Dendritic cell treated with granulocyte-macrophage colony-stimulating factor and Interleukin-4, amounts not matched to agents 40 ng/mL and 50 ng/mL, for 4 days (primary cell): Measurements from ENCODE around the gene ARID5B.
"Not testable (repeated sequence)": the region's sequence is repeated elsewhere in the genome, so short reads cannot be mapped to it uniquely, and the experiment has no call there.

ENCODE experiments used
- H3K27ac Mint-ChIP-seq: one replicate; pipeline ENCODE4 v1.8.0; 2022; ENCODE audit warnings: mild to moderate bottlenecking, mixed read lengths
- H3K27me3 Mint-ChIP-seq: one replicate; pipeline ENCODE4 v1.8.0; 2022; ENCODE audit warnings: mild to moderate bottlenecking, mixed read lengths
- H3K36me3 Mint-ChIP-seq: one replicate; pipeline ENCODE4 v1.8.0; 2022; ENCODE audit warnings: low read depth, mixed read lengths
- H3K4me1 Mint-ChIP-seq: one replicate; pipeline ENCODE4 v1.8.0; 2022; ENCODE audit warnings: low read depth, mixed read lengths
- H3K4me3 Mint-ChIP-seq: one replicate; pipeline ENCODE4 v1.8.0; 2022; ENCODE audit warnings: mild to moderate bottlenecking, moderate library complexity, mixed read lengths
- H3K9me3 Mint-ChIP-seq: one replicate; pipeline ENCODE4 v1.8.0; 2022; ENCODE audit warnings: mixed read lengths
- intact Hi-C: fragments of 100-400 bp; cut with micrococcal nuclease; formaldehyde crosslinking; loops from one replicate; pipeline ENCODE4 v1.15.0; 2022

ARID5B gene, protein sequence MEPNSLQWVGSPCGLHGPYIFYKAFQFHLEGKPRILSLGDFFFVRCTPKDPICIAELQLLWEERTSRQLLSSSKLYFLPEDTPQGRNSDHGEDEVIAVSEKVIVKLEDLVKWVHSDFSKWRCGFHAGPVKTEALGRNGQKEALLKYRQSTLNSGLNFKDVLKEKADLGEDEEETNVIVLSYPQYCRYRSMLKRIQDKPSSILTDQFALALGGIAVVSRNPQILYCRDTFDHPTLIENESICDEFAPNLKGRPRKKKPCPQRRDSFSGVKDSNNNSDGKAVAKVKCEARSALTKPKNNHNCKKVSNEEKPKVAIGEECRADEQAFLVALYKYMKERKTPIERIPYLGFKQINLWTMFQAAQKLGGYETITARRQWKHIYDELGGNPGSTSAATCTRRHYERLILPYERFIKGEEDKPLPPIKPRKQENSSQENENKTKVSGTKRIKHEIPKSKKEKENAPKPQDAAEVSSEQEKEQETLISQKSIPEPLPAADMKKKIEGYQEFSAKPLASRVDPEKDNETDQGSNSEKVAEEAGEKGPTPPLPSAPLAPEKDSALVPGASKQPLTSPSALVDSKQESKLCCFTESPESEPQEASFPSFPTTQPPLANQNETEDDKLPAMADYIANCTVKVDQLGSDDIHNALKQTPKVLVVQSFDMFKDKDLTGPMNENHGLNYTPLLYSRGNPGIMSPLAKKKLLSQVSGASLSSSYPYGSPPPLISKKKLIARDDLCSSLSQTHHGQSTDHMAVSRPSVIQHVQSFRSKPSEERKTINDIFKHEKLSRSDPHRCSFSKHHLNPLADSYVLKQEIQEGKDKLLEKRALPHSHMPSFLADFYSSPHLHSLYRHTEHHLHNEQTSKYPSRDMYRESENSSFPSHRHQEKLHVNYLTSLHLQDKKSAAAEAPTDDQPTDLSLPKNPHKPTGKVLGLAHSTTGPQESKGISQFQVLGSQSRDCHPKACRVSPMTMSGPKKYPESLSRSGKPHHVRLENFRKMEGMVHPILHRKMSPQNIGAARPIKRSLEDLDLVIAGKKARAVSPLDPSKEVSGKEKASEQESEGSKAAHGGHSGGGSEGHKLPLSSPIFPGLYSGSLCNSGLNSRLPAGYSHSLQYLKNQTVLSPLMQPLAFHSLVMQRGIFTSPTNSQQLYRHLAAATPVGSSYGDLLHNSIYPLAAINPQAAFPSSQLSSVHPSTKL

GRCh38 chr10:61900829-61901792 is at the start of gene ARID5B:
Gene ARID5B, plus strand, starts transcription at chr10:61901699. Its CDS starts 11 bp downstream, at chr10:61901710.
- H3K27ac Mint-ChIP-seq: peak within 1 kb of the TSS; percentile 97
- H3K4me3 Mint-ChIP-seq: peak within 1 kb of the TSS; percentile 97
- peaks cover 26% of the 10 kb centered on the region for H3K36me3 Mint-ChIP-seq
- no peaks in the 10 kb centered on the region for H3K27me3 Mint-ChIP-seq
- intact Hi-C loops: loop anchor here (5.0 kb wide), 3 partner anchors 76 to 136 kb away; no protein-coding TSS in a partner anchor
- no peaks in the 10 kb centered on the region for H3K9me3 Mint-ChIP-seq
- H3K4me1 Mint-ChIP-seq: peaks cover 45% of the 10 kb centered on the region

- H3K4me3 Mint-ChIP-seq: no peak overlapping the region
- intact Hi-C loops: no loop called here
Observed at GRCh38 chr10:61852261-61852660, 49.2 kb upstream of the ARID5B start.

GRCh38 chr10:61855771-61856170 is 45.7 kb upstream of the ARID5B start:
- Mint-ChIP-seq H3K4me1 (no peaks in the 10 kb centered on the region), H3K4me3 (no peak overlapping the region), H3K27me3 (peaks cover 1% of the 10 kb centered on the region), H3K27ac (no peak overlapping the region), H3K36me3 (no peaks in the 10 kb centered on the region), H3K9me3 (no peaks in the 10 kb centered on the region)
- intact Hi-C loops: no loop called here

More at GRCh38 chr10:61852261-61852660, 49.2 kb upstream of the ARID5B start:
- peaks cover 3% of the 10 kb centered on the region for H3K27me3 Mint-ChIP-seq
- no peaks in the 10 kb centered on the region for H3K4me1 Mint-ChIP-seq
- H3K9me3 Mint-ChIP-seq: no peaks in the 10 kb centered on the region
- H3K27ac Mint-ChIP-seq: no peak overlapping the region
- no peaks in the 10 kb centered on the region for H3K36me3 Mint-ChIP-seq

GRCh38 chr10:61857746-61858145 is 43.8 kb upstream of the ARID5B start:
- intact Hi-C loops: no loop called here
- Mint-ChIP-seq H3K27ac (no peak overlapping the region), H3K27me3 (peaks cover 1% of the 10 kb centered on the region), H3K36me3 (no peaks in the 10 kb centered on the region), H3K4me3 (no peak overlapping the region), H3K9me3 (no peaks in the 10 kb centered on the region), H3K4me1 (no peaks in the 10 kb centered on the region)

DNA sequence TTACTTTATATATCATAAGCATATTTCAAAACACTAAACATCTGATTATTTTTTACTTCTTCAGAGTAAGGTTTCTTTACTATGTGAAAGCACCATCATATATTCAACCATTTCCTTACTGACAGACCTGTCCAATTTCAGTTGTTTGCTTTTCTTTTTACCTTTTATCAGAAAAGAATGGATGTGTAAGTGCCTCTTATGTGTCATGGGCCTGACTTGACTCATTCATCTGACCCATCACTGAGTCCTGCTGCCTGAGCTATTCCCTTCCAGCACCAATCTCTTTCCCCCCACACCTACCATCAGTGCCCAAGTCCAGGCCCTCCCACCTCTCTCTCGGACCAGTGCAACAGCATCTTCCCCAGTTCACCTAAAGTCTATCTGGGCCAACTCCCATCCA is 41.7 kb upstream of the ARID5B start:
- no peak overlapping the region for H3K27ac Mint-ChIP-seq
- peaks cover 1% of the 10 kb centered on the region for H3K27me3 Mint-ChIP-seq
- intact Hi-C loops: no loop called here
- H3K4me3 Mint-ChIP-seq: no peak overlapping the region
- no peaks in the 10 kb centered on the region for H3K9me3 Mint-ChIP-seq
- no peaks in the 10 kb centered on the region for H3K4me1 Mint-ChIP-seq
- H3K36me3 Mint-ChIP-seq: no peaks in the 10 kb centered on the region

GRCh38 chr10:61860964-61861758 is 40.3 kb upstream of the ARID5B start:
- intact Hi-C loops: no loop called here
- Mint-ChIP-seq H3K36me3 (no peaks in the 10 kb centered on the region), H3K4me1 (no peaks in the 10 kb centered on the region), H3K27ac (no peak overlapping the region), H3K27me3 (peaks cover 1% of the 10 kb centered on the region), H3K9me3 (no peaks in the 10 kb centered on the region), H3K4me3 (no peak overlapping the region)

DNA sequence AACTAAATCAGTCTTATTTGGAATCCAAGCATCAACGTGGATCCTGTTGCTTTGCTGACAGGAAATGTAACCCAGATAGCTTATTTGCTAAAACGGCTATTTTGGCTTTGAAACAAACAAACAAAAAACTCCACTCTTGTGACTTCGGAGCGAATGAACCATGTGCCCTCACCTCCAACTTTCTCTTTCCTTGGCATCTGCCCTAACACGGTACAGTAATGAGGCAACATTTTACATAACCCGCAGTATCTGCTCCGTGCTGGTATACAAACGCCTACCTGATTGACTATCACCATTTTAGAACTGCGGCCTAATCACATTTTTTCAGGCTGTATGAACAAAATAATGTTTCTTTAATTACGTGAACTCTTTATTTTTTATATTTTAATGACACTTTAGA is 37.5 kb upstream of the ARID5B start:
- no peak overlapping the region for H3K27ac Mint-ChIP-seq

DNA sequence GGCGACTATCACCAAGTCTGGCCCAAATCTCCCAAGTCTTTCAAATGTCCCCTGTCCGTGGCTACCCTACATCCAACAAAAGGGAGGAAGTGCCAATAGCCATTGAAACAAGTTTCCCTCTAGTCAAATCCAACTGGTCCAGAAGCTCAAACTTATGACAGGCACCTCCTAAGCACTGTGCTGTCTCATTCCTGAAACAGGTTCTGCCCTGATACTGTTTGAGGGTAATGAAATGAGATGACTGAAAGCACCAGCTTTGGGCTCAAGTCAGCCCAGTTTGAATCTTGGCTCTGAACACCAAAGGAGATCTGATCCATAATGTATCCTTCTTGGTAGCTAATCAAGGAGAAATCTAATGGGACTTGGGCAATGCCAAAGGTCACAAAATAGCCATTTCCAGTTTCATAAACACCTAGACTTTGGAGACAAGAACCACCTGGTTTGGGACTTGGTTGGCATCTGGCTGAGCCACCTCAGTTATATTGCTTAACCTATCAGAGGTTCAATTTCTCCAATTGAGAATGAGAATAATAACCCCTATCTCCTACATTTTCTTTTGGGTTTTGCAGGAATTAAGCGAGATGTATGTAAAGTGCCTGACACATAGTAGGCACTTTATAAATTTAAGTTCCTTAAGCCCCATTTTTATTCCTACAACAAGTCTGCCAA is 34.7 kb upstream of the ARID5B start:
- peaks cover 6% of the 10 kb centered on the region for H3K27me3 Mint-ChIP-seq
- intact Hi-C loops: no loop called here
- H3K4me3 Mint-ChIP-seq: peak overlapping the region; percentile 73
- no peaks in the 10 kb centered on the region for H3K9me3 Mint-ChIP-seq
- H3K4me1 Mint-ChIP-seq: no peaks in the 10 kb centered on the region
- no peaks in the 10 kb centered on the region for H3K36me3 Mint-ChIP-seq
- H3K27ac Mint-ChIP-seq: peak overlapping the region; percentile 30

More for the DNA sequence above, 37.5 kb upstream of the ARID5B start:
- H3K4me3 Mint-ChIP-seq: no peak overlapping the region
- intact Hi-C loops: no loop called here
- no peaks in the 10 kb centered on the region for H3K9me3 Mint-ChIP-seq
- no peaks in the 10 kb centered on the region for H3K36me3 Mint-ChIP-seq
- no peaks in the 10 kb centered on the region for H3K4me1 Mint-ChIP-seq
- H3K27me3 Mint-ChIP-seq: peaks cover 7% of the 10 kb centered on the region

DNA sequence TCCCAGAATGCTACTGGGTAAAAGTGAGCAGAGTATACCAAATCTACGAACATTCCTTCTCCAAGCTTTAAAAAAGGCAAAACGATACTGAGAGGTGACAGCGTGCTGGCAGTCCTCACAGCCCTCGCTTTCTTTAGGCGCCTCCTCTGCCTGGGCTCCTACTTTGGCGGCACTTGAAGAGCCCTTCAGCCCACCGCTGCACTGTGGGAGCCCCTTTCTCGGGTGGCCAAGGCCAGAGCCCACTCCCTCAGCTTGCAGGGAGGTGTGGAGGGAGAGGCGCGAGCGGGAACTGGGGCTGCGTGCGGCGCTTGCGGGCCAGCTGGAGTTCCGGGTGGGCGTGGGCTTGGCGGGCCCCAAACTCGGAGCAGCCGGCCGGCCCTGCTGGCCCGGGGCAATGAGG is 34.1 kb upstream of the ARID5B start:
- intact Hi-C loops, H3K36me3 Mint-ChIP-seq, H3K9me3 Mint-ChIP-seq, H3K4me1 Mint-ChIP-seq, H3K27me3 Mint-ChIP-seq: not testable (repeated sequence)
- Mint-ChIP-seq H3K27ac (peak overlapping the region; percentile 30), H3K4me3 (peak overlapping the region; percentile 73)

GRCh38 chr10:61867817-61868216 is 33.7 kb upstream of the ARID5B start:
- H3K9me3 Mint-ChIP-seq, intact Hi-C loops, H3K27me3 Mint-ChIP-seq, H3K4me1 Mint-ChIP-seq, H3K36me3 Mint-ChIP-seq: not testable (repeated sequence)
- Mint-ChIP-seq H3K4me3 (peak overlapping the region; percentile 73), H3K27ac (peak overlapping the region; percentile 30)

DNA sequence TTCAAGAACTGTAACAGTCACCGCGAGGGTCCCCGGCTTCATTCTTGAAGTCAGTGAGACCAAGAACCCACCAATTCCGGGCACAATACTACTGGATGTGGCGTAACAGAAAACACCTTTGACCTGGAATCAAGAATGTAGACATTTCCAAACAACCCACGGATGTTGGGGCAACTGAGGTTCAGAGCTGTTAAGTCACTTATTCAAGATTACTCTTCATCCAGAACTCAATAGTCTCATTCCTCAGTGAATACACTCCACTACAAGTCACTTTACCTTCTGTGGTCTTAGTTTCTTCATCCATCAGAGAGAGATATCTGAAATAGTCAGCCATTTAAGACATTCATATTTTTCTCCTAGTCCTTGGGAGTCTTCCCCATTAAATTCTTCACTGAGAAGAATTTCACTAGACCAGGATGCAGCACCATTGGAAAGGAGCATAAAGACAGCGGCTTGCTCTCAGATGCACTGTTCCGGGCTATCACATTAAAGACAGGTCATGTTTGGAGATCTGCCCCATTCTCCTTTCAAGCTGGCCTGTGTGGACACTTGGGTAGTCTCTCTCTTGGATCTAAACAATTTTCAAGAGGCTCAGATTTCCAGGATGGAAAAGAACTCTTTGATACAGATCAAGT is 32.3 kb upstream of the ARID5B start:
- Mint-ChIP-seq H3K27ac (no peak overlapping the region), H3K4me3 (no peak overlapping the region), H3K9me3 (no peaks in the 10 kb centered on the region), H3K4me1 (no peaks in the 10 kb centered on the region), H3K27me3 (peaks cover 6% of the 10 kb centered on the region), H3K36me3 (no peaks in the 10 kb centered on the region)
- intact Hi-C loops: no loop called here
